Erythroblast (primary cell): ENCODE data around the gene FMN1.

Experiments used
- GATA1 ChIP-seq: IDR thresholded peaks from 2 replicates; pipeline ENCODE4 v1.6.1; 2011; ENCODE audit warnings: low read depth, mild to moderate bottlenecking, control low read depth, low read length, moderate library complexity
- POLR2A ChIP-seq: IDR thresholded peaks from 2 replicates; pipeline ENCODE4 v1.6.1; 2011; ENCODE audit warnings: mild to moderate bottlenecking, low read length

GRCh38 chr15:32882955-32883354 lies 311.6 kb downstream of the FMN1 start:
- no peak for TF ChIP-seq POLR2A
- TF ChIP-seq GATA1: no peak
